ENCODE data around the gene CCDC6. TPM values are rescaled to one million over a fixed set of nuclear protein-coding genes. Genes with fewer than 3 reads are reported as not detected.
A peak's percentile ranks its signal among the peaks of the same experiment; 100 is the strongest.

Gene CCDC6
- total RNA-seq, 2 experiments from 2014 or later, result 21.6 to 22.1 TPM

DNA sequence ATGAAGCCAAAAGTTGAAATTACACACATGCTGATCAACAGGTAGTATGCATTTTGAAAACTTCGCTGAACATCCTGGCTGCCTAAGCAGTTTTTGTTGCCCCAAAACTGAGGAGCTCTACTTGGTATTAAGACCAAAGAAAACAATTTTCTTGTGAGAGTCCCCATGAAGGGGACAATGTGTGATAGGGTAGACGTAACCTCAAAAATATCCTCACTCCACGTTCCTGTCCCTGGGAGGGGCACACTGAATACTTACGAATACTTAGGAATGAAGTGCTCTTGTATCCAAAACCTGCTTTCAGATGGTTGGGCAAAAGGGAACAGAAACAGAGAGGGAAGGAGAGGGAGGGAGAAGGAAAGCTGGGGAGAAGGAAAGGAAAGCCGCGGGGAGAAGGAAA is 24.7 kb downstream of the CCDC6 start:
- Histone ChIP-seq H3K4me1 (ENCODE audit: insufficient read depth, low read length) (peaks cover 19% of the 10 kb centered on the region), H3K4me3 (ENCODE audit: low read length) (no peak overlapping the region), H3K27ac (ENCODE audit: low read depth in 1 of 2, low read length in 2 of 2) (no peak overlapping the region), H3K9me3 (ENCODE audit: control insufficient read depth in 1 of 2, insufficient read depth in 1 of 2, low read length in 2 of 2) (no peaks in the 10 kb centered on the region), H3K36me3 (ENCODE audit: insufficient read depth, low read length) (no peaks in the 10 kb centered on the region), H3K27me3 (ENCODE audit: control insufficient read depth in 1 of 2, insufficient read depth in 2 of 2, low read length in 2 of 2) (no peaks in the 10 kb centered on the region)
- no peaks in the 10 kb centered on the region for H3K27me3 Mint-ChIP-seq
- ATAC-seq (ENCODE audit: poor library complexity) (no peak), DNase-seq (no peak)
- no peak overlapping the region for H3K27ac Mint-ChIP-seq
- no peaks in the 10 kb centered on the region for H3K9me3 Mint-ChIP-seq
- no peak for TF ChIP-seq CTCF (IDR thresholded peaks at IDR 0.05)
- intact Hi-C loops (cut with DNase I, micrococcal nuclease), result no loop called here
- H3K4me1 Mint-ChIP-seq (ENCODE audit: low read depth), result peaks cover 88% of the 10 kb centered on the region
- peaks cover 6% of the 10 kb centered on the region for H3K36me3 Mint-ChIP-seq (ENCODE audit: low read depth)
- no peak overlapping the region for H3K4me3 Mint-ChIP-seq
- ChIA-PET CTCF (interaction anchor here (1.3 kb wide), 1 partner anchor 10 kb away, joined by 4 read pairs; no protein-coding TSS in a partner anchor), POLR2A (interaction anchor here (1.2 kb wide), 1 partner anchor 27 kb away, joined by 4 read pairs; no protein-coding TSS in a partner anchor)

GRCh38 chr10:59880971-59881510 is 25.3 kb downstream of the CCDC6 start:
- H3K9me3 Mint-ChIP-seq, result no peaks in the 10 kb centered on the region
- intact Hi-C loops (cut with DNase I, micrococcal nuclease), result no loop called here
- no peaks in the 10 kb centered on the region for H3K27me3 Mint-ChIP-seq
- DNase-seq (peak in 3 of 14 experiments; percentile 47 to 70 (median 56)), ATAC-seq (ENCODE audit: poor library complexity) (peak; percentile 67)
- H3K27ac ChIP-seq (ENCODE audit: low read depth in 1 of 2, low read length in 2 of 2), result no peak overlapping the region
- peaks cover 6% of the 10 kb centered on the region for H3K36me3 Mint-ChIP-seq (ENCODE audit: low read depth)
- CTCF ChIA-PET, result interaction anchor here (1.3 kb wide), 1 partner anchor 10 kb away, joined by 4 read pairs; no protein-coding TSS in a partner anchor
- H3K36me3 ChIP-seq (ENCODE audit: insufficient read depth, low read length), result no peaks in the 10 kb centered on the region
- H3K9me3 ChIP-seq (ENCODE audit: control insufficient read depth in 1 of 2, insufficient read depth in 1 of 2, low read length in 2 of 2), result no peaks in the 10 kb centered on the region
- TF ChIP-seq CTCF (IDR thresholded peaks at IDR 0.05), result no peak
- no peaks in the 10 kb centered on the region for H3K27me3 ChIP-seq (ENCODE audit: control insufficient read depth in 1 of 2, insufficient read depth in 2 of 2, low read length in 2 of 2)
- H3K4me1 Mint-ChIP-seq (ENCODE audit: low read depth), result peaks cover 84% of the 10 kb centered on the region
- POLR2A ChIA-PET, result interaction anchor here (1.2 kb wide), 1 partner anchor 27 kb away, joined by 4 read pairs; no protein-coding TSS in a partner anchor
- peaks cover 19% of the 10 kb centered on the region for H3K4me1 ChIP-seq (ENCODE audit: insufficient read depth, low read length)
- no peak overlapping the region for H3K4me3 ChIP-seq (ENCODE audit: low read length)
- peak overlapping the region; percentile 39 for H3K4me3 Mint-ChIP-seq
- peak overlapping the region; percentile 12 for H3K27ac Mint-ChIP-seq

DNA sequence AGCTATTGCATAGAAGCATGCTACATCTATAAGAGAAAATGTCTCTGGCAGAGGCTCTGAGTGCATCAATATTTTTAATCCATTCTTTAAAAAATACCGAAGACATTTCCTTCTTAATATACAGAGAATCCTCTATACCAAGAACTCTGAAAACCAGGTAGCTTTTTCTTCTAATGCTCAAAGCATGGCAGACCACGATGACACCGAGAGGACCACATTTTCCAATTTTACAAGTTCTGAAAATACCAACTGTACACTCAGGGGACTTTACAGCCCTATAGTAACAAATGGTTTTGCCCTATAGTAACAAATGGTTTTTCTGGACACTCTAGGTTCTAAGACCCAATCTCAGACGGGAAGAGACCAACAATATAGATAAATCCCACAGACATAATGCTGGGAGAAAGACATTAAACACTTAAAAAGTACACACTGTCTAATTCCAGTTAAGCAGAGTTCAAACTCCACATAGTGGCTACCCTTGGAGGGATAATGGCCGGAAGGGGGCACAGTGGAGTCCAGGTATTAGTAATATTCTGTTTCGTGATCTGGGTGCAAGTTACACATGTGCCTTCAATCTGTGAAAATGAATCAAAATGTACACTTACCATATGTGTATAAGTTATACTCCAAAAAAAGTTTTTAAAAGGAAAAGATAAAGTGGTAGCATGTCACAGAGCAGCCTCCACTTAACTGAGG is 26.2 kb downstream of the CCDC6 start:
- Histone ChIP-seq H3K4me1 (ENCODE audit: insufficient read depth, low read length) (peaks cover 12% of the 10 kb centered on the region), H3K36me3 (ENCODE audit: insufficient read depth, low read length) (no peaks in the 10 kb centered on the region), H3K27me3 (ENCODE audit: control insufficient read depth in 1 of 2, insufficient read depth in 2 of 2, low read length in 2 of 2) (no peaks in the 10 kb centered on the region), H3K4me3 (ENCODE audit: low read length) (no peak overlapping the region), H3K27ac (ENCODE audit: low read depth in 1 of 2, low read length in 2 of 2) (no peak overlapping the region), H3K9me3 (ENCODE audit: control insufficient read depth in 1 of 2, insufficient read depth in 1 of 2, low read length in 2 of 2) (no peaks in the 10 kb centered on the region)
- no peaks in the 10 kb centered on the region for H3K9me3 Mint-ChIP-seq
- DNase-seq (no peak), ATAC-seq (ENCODE audit: poor library complexity) (no peak)
- intact Hi-C loops (cut with DNase I, micrococcal nuclease), result no loop called here
- H3K27me3 Mint-ChIP-seq, result no peaks in the 10 kb centered on the region
- H3K4me3 Mint-ChIP-seq, result no peak overlapping the region
- H3K4me1 Mint-ChIP-seq (ENCODE audit: low read depth), result peaks cover 81% of the 10 kb centered on the region
- ChIA-PET POLR2A (no interaction called here), CTCF (interaction anchor here (1.0 to 1.3 kb wide), 2 partner anchors 9 to 26 kb away, joined by 3 to 4 read pairs; partner anchors contain the start of gene CCDC6)
- peaks cover 6% of the 10 kb centered on the region for H3K36me3 Mint-ChIP-seq (ENCODE audit: low read depth)
- H3K27ac Mint-ChIP-seq, result peak overlapping the region; percentile 2
- TF ChIP-seq CTCF (IDR thresholded peaks at IDR 0.05), result no peak

Measured in CD4-positive, alpha-beta T cell (primary cell).